GM23338 (cell line): Measurements from ENCODE around the gene SMOC2. TPM values are rescaled to one million over a fixed set of nuclear protein-coding genes. Genes with fewer than 3 reads are reported as not detected.

ENCODE experiments used
- ATAC-seq: fragments of 200-7000 bp; cut with Tn5 transposase; 3 replicates; pipeline ENCODE4 v1.9.1; 2020
- DNase-seq: peaks from one replicate; pipeline ENCODE4 v3.0.0-alpha.2; 2015; ENCODE audit warnings: low spot score
- H2AFZ ChIP-seq: fragments of 200-600 bp; sonication (generic); 2 replicates; pipeline ENCODE4 v1.8.0; 2016; ENCODE audit warnings: antibody characterized with exemption, mild to moderate bottlenecking, moderate library complexity
- H3F3A ChIP-seq: fragments of 200-600 bp; sonication (generic); replicated peaks from 2 replicates; pipeline ENCODE4 v1.8.0; 2017; ENCODE audit warnings: antibody characterized with exemption, mixed run types, low read depth
- H3K27ac ChIP-seq: fragments of 200-600 bp; sonication (generic); 2 replicates; pipeline ENCODE4 v1.6.1; 2016; ENCODE audit warnings: low read depth
- H3K27me3 ChIP-seq: fragments of 200-600 bp; sonication (generic); 2 replicates; pipeline ENCODE4 v1.8.0; 2016; ENCODE audit warnings: mild to moderate bottlenecking, mixed run types, moderate library complexity; ENCODE audit not compliant: insufficient read depth
- H3K36me3 ChIP-seq: fragments of 200-600 bp; sonication (generic); 2 replicates; pipeline ENCODE4 v1.8.0; 2016; ENCODE audit warnings: mild to moderate bottlenecking; ENCODE audit not compliant: insufficient read depth
- H3K4me1 ChIP-seq: fragments of 200-600 bp; sonication (generic); 2 replicates; pipeline ENCODE4 v1.8.0; 2016; ENCODE audit warnings: mild to moderate bottlenecking, moderate library complexity; ENCODE audit not compliant: insufficient read depth
- H3K4me2 ChIP-seq: fragments of 200-600 bp; sonication (generic); 2 replicates; pipeline ENCODE4 v1.7.1; 2017; ENCODE audit warnings: mixed run types
- H3K4me3 ChIP-seq: fragments of 200-600 bp; sonication (generic); 2 replicates; pipeline ENCODE4 v1.6.1; 2016; ENCODE audit warnings: mixed run types
- H3K79me2 ChIP-seq: fragments of 200-600 bp; sonication (generic); replicated peaks from 2 replicates; pipeline ENCODE4 v1.8.0; 2017; ENCODE audit warnings: mild to moderate bottlenecking; ENCODE audit not compliant: insufficient read depth
- H3K9me2 ChIP-seq: fragments of 200-600 bp; sonication (generic); 2 replicates; pipeline ENCODE4 v1.8.0; 2017; ENCODE audit not compliant: insufficient read depth
- H4K20me1 ChIP-seq: fragments of 200-600 bp; sonication (generic); replicated peaks from 2 replicates; pipeline ENCODE4 v1.8.0; 2017; ENCODE audit warnings: mild to moderate bottlenecking; ENCODE audit not compliant: insufficient read depth
- H3K27ac Mint-ChIP-seq: 2 replicates; pipeline ENCODE4 v1.8.0; 2020; ENCODE audit warnings: inconsistent platforms, mild to moderate bottlenecking, moderate library complexity, mixed read lengths
- H3K27me3 Mint-ChIP-seq: 3 replicates; pipeline ENCODE4 v1.8.0; 2022; ENCODE audit warnings: low read depth, mild to moderate bottlenecking, moderate library complexity, mixed read lengths, inconsistent platforms; ENCODE audit not compliant: insufficient read depth, poor library complexity
- H3K36me3 Mint-ChIP-seq: 3 replicates; pipeline ENCODE4 v1.8.0; 2021; ENCODE audit warnings: low read depth, mild to moderate bottlenecking, inconsistent platforms, moderate library complexity, mixed read lengths
- H3K4me1 Mint-ChIP-seq: 3 replicates; pipeline ENCODE4 v1.8.0; 2020; ENCODE audit warnings: mild to moderate bottlenecking, inconsistent platforms, mixed read lengths
- H3K4me3 Mint-ChIP-seq: 3 replicates; pipeline ENCODE4 v1.8.0; 2021; ENCODE audit warnings: moderate library complexity, mild to moderate bottlenecking, inconsistent platforms, mixed read lengths
- H3K9me3 Mint-ChIP-seq: 3 replicates; pipeline ENCODE4 v1.8.0; 2020; ENCODE audit warnings: moderate library complexity, mild to moderate bottlenecking, inconsistent platforms, mixed read lengths
- CREB1 ChIP-seq: fragments of 250-450 bp; sonication (Bioruptor Pico); IDR thresholded peaks from 2 replicates; pipeline ENCODE4 v1.5.0; 2020; ENCODE audit warnings: low read depth, mild to moderate bottlenecking, moderate library complexity
- ETS1 ChIP-seq: IDR thresholded peaks from 2 replicates; pipeline ENCODE4 v1.6.1; 2016; ENCODE audit warnings: antibody characterized with exemption
- EZH2 ChIP-seq: fragments of 200-600 bp; sonication (generic); IDR thresholded peaks from one replicate; pipeline ENCODE4 v1.8.0; 2017; ENCODE audit warnings: antibody characterized with exemption, mild to moderate bottlenecking, low read depth; ENCODE audit not compliant: unreplicated experiment
- EZH2phosphoT487 ChIP-seq: fragments of 200-600 bp; sonication (generic); IDR thresholded peaks from one replicate; pipeline ENCODE4 v1.8.1; 2018; ENCODE audit warnings: antibody characterized with exemption; ENCODE audit not compliant: unreplicated experiment
- NANOG ChIP-seq: IDR thresholded peaks from 2 replicates; pipeline ENCODE4 v1.6.1; 2016; ENCODE audit warnings: antibody characterized with exemption, borderline replicate concordance
- POLR2AphosphoS5 ChIP-seq: IDR thresholded peaks from 2 replicates; pipeline ENCODE4 v1.6.1; 2016; ENCODE audit warnings: antibody characterized with exemption, low read depth
- REST ChIP-seq: IDR thresholded peaks from one replicate; pipeline ENCODE4 v1.6.1; 2018; ENCODE audit warnings: antibody characterized with exemption; ENCODE audit not compliant: unreplicated experiment
- STAT1 ChIP-seq: IDR thresholded peaks from one replicate; pipeline ENCODE4 v1.6.1; 2016; ENCODE audit warnings: antibody characterized with exemption; ENCODE audit not compliant: unreplicated experiment
- ZNF114 ChIP-seq: fragments of 250-450 bp; sonication (Bioruptor Pico); IDR thresholded peaks from 2 replicates; pipeline ENCODE4 v1.5.0; 2020; ENCODE audit warnings: mild to moderate bottlenecking, moderate library complexity
- ZNF331 ChIP-seq: fragments of 250-450 bp; sonication (Bioruptor Pico); IDR thresholded peaks from 2 replicates; pipeline ENCODE4 v1.5.0; 2020; ENCODE audit warnings: low read depth, mild to moderate bottlenecking, moderate library complexity
- ZNF462 ChIP-seq: fragments of 250-450 bp; sonication (Bioruptor Pico); IDR thresholded peaks from 2 replicates; pipeline ENCODE4 v1.5.0; 2020; ENCODE audit warnings: mild to moderate bottlenecking, moderate library complexity
- polyA plus RNA-seq: library from polyadenylated mRNA; unstranded; fragments of >200 nt; fragmentation: Nextera tagmentation; extraction: Ambion mirVana; gene quantifications from 2 replicates; pipeline ENCODE4 v1.2.1, GENCODE V29; 2016
- total RNA-seq: library from RNA; depleted of rRNA; stranded (reverse); fragments of >200 nt; shearing (Covaris generic); gene quantifications from 2 replicates; pipeline ENCODE4 v1.2.3, GENCODE V29; 2014
- TF ChIP-seq, protein P1 (sequence below), 2 experiments: fragments of 200-600 bp in 1 of 2; sonication (generic) in 1 of 2; conservative IDR thresholded peaks; 2 replicates each; pipeline versions ENCODE4 v1.5.1 to v1.6.1; 2016 to 2017; ENCODE audit warnings: antibody characterized with exemption in 2 of 2, low read depth in 2 of 2, mild to moderate bottlenecking in 2 of 2, moderate library complexity in 1 of 2

SMOC2 gene
- total and polyA plus RNA-seq, 2 experiments from 2014 or later = 4.3 to 6.5 TPM

DNA sequence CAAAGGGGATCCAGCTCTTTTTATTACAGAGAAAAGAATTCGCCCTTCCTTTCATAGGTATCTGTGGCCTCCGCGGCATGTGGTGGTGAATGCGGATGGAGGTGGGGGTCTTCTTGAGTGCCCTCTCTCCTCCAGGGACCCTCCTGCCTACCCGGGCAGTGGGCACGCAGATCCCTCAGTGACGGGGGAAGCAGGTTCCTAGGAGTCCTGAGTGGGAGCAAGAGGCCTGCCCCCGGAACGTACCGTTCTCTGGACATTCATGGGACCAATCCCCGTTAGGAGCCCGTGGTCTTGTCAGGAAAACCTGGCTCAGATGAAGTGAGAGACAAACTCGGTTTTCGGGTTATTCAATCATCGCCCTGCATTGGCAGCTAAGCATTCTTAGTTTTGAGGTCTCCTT lies 56.4 kb downstream of the SMOC2 start (continued):
- TF ChIP-seq ETS1 (no peak), NANOG (no peak), EZH2phosphoT487 (no peak), EZH2 (no peak), POLR2AphosphoS5 (no peak), STAT1 (no peak)
- TF ChIP-seq, protein P1, sequence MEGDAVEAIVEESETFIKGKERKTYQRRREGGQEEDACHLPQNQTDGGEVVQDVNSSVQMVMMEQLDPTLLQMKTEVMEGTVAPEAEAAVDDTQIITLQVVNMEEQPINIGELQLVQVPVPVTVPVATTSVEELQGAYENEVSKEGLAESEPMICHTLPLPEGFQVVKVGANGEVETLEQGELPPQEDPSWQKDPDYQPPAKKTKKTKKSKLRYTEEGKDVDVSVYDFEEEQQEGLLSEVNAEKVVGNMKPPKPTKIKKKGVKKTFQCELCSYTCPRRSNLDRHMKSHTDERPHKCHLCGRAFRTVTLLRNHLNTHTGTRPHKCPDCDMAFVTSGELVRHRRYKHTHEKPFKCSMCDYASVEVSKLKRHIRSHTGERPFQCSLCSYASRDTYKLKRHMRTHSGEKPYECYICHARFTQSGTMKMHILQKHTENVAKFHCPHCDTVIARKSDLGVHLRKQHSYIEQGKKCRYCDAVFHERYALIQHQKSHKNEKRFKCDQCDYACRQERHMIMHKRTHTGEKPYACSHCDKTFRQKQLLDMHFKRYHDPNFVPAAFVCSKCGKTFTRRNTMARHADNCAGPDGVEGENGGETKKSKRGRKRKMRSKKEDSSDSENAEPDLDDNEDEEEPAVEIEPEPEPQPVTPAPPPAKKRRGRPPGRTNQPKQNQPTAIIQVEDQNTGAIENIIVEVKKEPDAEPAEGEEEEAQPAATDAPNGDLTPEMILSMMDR (conservative IDR thresholded peaks at IDR 0.05; ENCODE audit: low read depth in 2 of 2) = no peak

DNA sequence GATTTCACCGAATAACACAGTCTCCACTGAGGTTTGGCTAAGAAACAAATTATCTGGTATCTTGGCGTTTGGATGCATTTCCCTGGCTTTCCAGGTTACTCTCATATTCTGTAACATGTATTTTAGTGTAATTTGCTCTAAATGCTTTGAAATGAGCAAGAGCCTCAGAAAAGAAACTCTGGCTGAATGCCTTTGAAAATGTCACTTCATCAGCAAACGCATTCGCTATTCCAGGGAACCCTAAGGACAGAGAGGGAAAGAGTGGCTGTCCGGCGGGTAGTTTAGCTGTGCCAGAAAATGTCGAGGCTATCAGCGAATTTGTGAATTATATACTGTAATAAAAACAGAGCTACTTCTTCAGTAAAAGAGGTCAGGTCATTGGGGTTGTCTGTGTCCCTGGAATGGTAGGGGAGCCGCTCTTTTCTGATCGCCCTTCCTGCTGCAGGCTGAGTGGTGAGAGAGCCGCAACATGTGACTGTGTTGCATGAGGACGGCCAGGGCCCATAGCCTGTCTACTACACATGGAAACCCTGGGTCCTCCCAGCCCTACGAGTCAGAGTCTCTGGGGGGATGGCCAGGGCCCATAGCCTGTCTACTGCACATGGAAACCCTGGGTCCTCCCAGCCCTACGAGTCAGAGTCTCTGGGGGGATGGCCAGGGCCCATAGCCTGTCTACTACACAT lies 57.3 kb downstream of the SMOC2 start:
- H3K9me3 Mint-ChIP-seq = no peaks in the 10 kb centered on the region; the same call in 2 of the 3 replicates
- H3K4me3 Mint-ChIP-seq = no peak overlapping the region
- Histone ChIP-seq H4K20me1 (no peaks in the 10 kb centered on the region), H3K27ac (no peak overlapping the region), H3K36me3 (no peaks in the 10 kb centered on the region), H3K9me2 (no peaks in the 10 kb centered on the region; the same call in 1 of the 2 replicates), H3F3A (no peaks in the 10 kb centered on the region), H3K79me2 (no peaks in the 10 kb centered on the region), H3K4me1 (peaks cover 4% of the 10 kb centered on the region; the same call in 1 of the 2 replicates), H3K4me3 (no peak overlapping the region), H2AFZ (no peak overlapping the region), H3K27me3 (no peaks in the 10 kb centered on the region), H3K4me2 (no peak overlapping the region)
- ATAC-seq (no peak), DNase-seq (no peak)
- peaks cover 3% of the 10 kb centered on the region for H3K27me3 Mint-ChIP-seq
- peaks cover 15% of the 10 kb centered on the region for H3K4me1 Mint-ChIP-seq
- H3K36me3 Mint-ChIP-seq = no peaks in the 10 kb centered on the region; the same call in 1 of the 3 replicates
- H3K27ac Mint-ChIP-seq = no peak overlapping the region
- TF ChIP-seq REST = no peak
- no peak for TF ChIP-seq POLR2AphosphoS5
- TF ChIP-seq ZNF462 (CRISPR knock-in tag) = no peak
- no peak for TF ChIP-seq ZNF114 (CRISPR knock-in tag)
- TF ChIP-seq STAT1 = no peak
- TF ChIP-seq CREB1 (CRISPR knock-in tag) = no peak
- no peak for TF ChIP-seq NANOG
- no peak for TF ChIP-seq ZNF331
- no peak for TF ChIP-seq EZH2
